ENCODE data around the gene ANKRD7.
A peak's percentile ranks its signal among the peaks of the same experiment; 100 is the strongest.
"Not testable (repeated sequence)": the region's sequence is repeated elsewhere in the genome, so short reads cannot be mapped to it uniquely, and the experiment has no call there.

The ANKRD7 gene

DNA sequence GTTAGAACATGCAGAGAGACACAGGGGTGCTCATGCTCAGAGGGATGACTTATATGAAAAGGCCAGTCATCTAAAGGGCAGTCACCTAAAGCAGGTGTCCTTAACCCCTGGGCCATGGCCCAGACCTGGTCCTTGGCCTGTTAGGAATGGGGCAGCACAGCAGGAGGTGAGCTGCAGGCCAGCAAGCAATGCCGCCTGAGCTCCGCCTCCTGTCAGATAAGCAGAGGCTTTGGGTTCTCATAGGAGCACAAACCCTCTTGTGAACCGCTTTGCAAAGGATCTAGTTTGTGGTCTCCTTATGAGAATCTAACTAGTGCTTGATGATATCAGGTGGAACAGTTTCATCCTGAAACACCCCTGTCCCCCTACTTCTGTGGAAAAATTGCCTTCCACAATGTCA, 14.5 kb downstream of the ANKRD7 start:
- H3K27ac ChIP-seq: no peak overlapping the region
- TF ChIP-seq, protein P1, sequence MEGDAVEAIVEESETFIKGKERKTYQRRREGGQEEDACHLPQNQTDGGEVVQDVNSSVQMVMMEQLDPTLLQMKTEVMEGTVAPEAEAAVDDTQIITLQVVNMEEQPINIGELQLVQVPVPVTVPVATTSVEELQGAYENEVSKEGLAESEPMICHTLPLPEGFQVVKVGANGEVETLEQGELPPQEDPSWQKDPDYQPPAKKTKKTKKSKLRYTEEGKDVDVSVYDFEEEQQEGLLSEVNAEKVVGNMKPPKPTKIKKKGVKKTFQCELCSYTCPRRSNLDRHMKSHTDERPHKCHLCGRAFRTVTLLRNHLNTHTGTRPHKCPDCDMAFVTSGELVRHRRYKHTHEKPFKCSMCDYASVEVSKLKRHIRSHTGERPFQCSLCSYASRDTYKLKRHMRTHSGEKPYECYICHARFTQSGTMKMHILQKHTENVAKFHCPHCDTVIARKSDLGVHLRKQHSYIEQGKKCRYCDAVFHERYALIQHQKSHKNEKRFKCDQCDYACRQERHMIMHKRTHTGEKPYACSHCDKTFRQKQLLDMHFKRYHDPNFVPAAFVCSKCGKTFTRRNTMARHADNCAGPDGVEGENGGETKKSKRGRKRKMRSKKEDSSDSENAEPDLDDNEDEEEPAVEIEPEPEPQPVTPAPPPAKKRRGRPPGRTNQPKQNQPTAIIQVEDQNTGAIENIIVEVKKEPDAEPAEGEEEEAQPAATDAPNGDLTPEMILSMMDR (conservative IDR thresholded peaks at IDR 0.05): no peak

DNA sequence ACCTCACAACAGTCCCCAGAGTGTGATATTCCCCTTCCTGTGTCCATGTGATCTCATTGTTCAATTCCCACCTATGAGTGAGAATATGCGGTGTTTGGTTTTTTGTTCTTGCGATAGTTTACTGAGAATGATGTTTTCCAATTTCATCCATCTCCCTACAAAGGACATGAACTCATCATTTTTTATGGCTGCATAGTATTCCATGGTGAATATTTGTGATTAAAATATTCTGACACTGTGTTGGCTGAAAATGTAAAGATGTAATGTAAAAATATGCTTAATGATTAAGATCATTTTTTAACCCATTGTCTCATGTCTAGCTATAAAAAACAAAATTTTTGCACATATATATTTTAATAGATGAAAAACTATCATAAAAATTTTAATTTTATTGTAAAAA, 15.8 kb downstream of the ANKRD7 start:
- not testable (repeated sequence) for H3K27ac ChIP-seq

GRCh38 chr7:118243695-118244094, 19.2 kb downstream of the ANKRD7 start:
- TF ChIP-seq, protein P1 (conservative IDR thresholded peaks at IDR 0.05): no peak
- H3K27ac ChIP-seq: no peak overlapping the region

GRCh38 chr7:118245267-118246040, 20.9 kb downstream of the ANKRD7 start:
- H3K27ac ChIP-seq: peak overlapping the region; percentile 46
- TF ChIP-seq, protein P1 (conservative IDR thresholded peaks at IDR 0.05): no peak

GRCh38 chr7:118250860-118251494, 26.5 kb downstream of the ANKRD7 start:
- no peak overlapping the region for H3K27ac ChIP-seq
- TF ChIP-seq, protein P1 (conservative IDR thresholded peaks at IDR 0.05): peak; percentile 88

DNA sequence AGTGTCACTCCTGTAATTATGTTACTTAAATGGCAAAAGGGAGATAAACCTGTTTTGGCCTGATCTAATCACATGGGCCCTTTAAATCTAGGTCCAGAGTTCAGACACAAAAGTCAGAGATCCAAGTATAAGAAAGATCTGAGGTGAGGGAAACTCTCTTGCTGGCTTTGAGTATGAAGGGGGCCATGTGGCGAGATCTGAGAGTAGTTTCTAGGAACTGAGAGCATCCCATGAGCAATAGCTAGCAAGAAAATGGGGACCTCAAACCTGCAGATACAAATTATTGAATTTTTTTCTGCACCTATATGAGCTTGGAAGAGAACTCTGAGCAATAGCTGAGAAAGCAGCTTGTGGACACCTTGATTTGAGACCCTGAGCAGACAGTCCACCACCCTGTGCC, 27.6 kb downstream of the ANKRD7 start:
- H3K27ac ChIP-seq: peak overlapping the region; percentile 72
- TF ChIP-seq, protein P1 (conservative IDR thresholded peaks at IDR 0.05): no peak

- H3K27ac ChIP-seq: no peak overlapping the region
- TF ChIP-seq, protein P1 (conservative IDR thresholded peaks at IDR 0.05): peak; percentile 74
These were observed 34.6 kb downstream of the ANKRD7 start for GRCh38 chr7:118259115-118259514.

- TF ChIP-seq, protein P1 (conservative IDR thresholded peaks at IDR 0.05): no peak
- H3K27ac ChIP-seq: no peak overlapping the region
These were observed 40.3 kb downstream of the ANKRD7 start for GRCh38 chr7:118264836-118265235.

All from VCaP (cell line).